CD14-positive monocyte (primary cell): Measurements from ENCODE around the gene DIAPH2. TPM values are rescaled to one million over a fixed set of nuclear protein-coding genes. Genes with fewer than 3 reads are reported as not detected.

ENCODE experiments used
- DNase-seq, 3 donors: peaks; one replicate each; pipeline ENCODE4 v3.0.0-alpha.2; 2011 to 2022
- H2AFZ ChIP-seq: 2 replicates; pipeline ENCODE4 v1.6.0; 2012; ENCODE audit warnings: mild to moderate bottlenecking, low read depth, low read length, inconsistent platforms; ENCODE audit not compliant: insufficient read depth, poor library complexity, severe bottlenecking
- H3K27ac ChIP-seq, 2 donors: 1 replicate in 1 of 2; 2 replicates in 1 of 2; pipeline ENCODE4 v1.5.1; 2012 to 2013; ENCODE audit warnings: low read length in 2 of 2, control low read depth in 1 of 2, inconsistent platforms in 1 of 2, low read depth in 1 of 2, mild to moderate bottlenecking in 1 of 2
- H3K27me3 ChIP-seq, 2 donors: one replicate each; pipeline versions ENCODE4 v1.6.0 to v1.6.1; 2011 to 2013; ENCODE audit warnings: low read length in 2 of 2; ENCODE audit not compliant: control insufficient read depth in 2 of 2, insufficient read depth in 2 of 2
- H3K36me3 ChIP-seq, 2 donors: replicated peaks in 1 of 2; 1 replicate in 1 of 2; 2 replicates in 1 of 2; pipeline versions ENCODE4 v1.5.1 to v1.6.1; 2012 to 2013; ENCODE audit warnings: low read length in 2 of 2, control low read depth in 1 of 2, inconsistent platforms in 1 of 2, mild to moderate bottlenecking in 1 of 2; ENCODE audit not compliant: insufficient read depth in 2 of 2, control insufficient read depth in 1 of 2
- H3K4me1 ChIP-seq, 2 donors: 1 replicate in 1 of 2; 2 replicates in 1 of 2; pipeline versions ENCODE4 v1.5.1 to v1.6.1; 2012 to 2013; ENCODE audit warnings: low read length in 2 of 2, control low read depth in 1 of 2, inconsistent platforms in 1 of 2, mild to moderate bottlenecking in 1 of 2, moderate library complexity in 1 of 2; ENCODE audit not compliant: insufficient read depth in 2 of 2, control insufficient read depth in 1 of 2
- H3K4me2 ChIP-seq: replicated peaks from 2 replicates; pipeline ENCODE3; 2012; ENCODE audit warnings: low read length, moderate library complexity, mild to moderate bottlenecking; ENCODE audit not compliant: poor library complexity, severe bottlenecking; ENCODE audit errors: extremely low read depth
- H3K4me3 ChIP-seq, 3 experiments: fragments of 200-600 bp in 1 of 3; sonication (generic) in 1 of 3; replicated peaks in 1 of 3; 1 replicate in 2 of 3; 2 replicates in 1 of 3; pipeline ENCODE4 v1.5.1; 2011 to 2013; ENCODE audit warnings: low read length in 3 of 3, mild to moderate bottlenecking in 3 of 3, control low read depth in 2 of 3, low read depth in 2 of 3, inconsistent platforms in 1 of 3, moderate library complexity in 1 of 3
- H3K79me2 ChIP-seq: 2 replicates; pipeline ENCODE4 v1.6.0; 2012; ENCODE audit warnings: mild to moderate bottlenecking, control low read depth, inconsistent platforms, low read length, moderate library complexity; ENCODE audit not compliant: insufficient read depth
- H3K9ac ChIP-seq: 2 replicates; pipeline ENCODE4 v1.6.0; 2017; ENCODE audit warnings: low read length, mild to moderate bottlenecking; ENCODE audit not compliant: insufficient read depth, poor library complexity, severe bottlenecking
- H3K9me3 ChIP-seq, 2 donors: replicated peaks in 1 of 2; 1 replicate in 1 of 2; 2 replicates in 1 of 2; pipeline versions ENCODE4 v1.5.1 to v1.6.1; 2012 to 2013; ENCODE audit warnings: low read length in 2 of 2, control low read depth in 1 of 2; ENCODE audit not compliant: control insufficient read depth in 1 of 2, insufficient read depth in 1 of 2
- H4K20me1 ChIP-seq: 2 replicates; pipeline ENCODE4 v1.6.0; 2012; ENCODE audit warnings: mild to moderate bottlenecking, low read length, control low read depth, moderate library complexity; ENCODE audit not compliant: insufficient read depth
- H3K27ac Mint-ChIP-seq, 7 donors: one replicate each; pipeline ENCODE4 v1.8.0; 2020; ENCODE audit warnings: mild to moderate bottlenecking in 7 of 7, mixed read lengths in 7 of 7, moderate library complexity in 6 of 7, inconsistent platforms in 2 of 7
- H3K27me3 Mint-ChIP-seq, 3 donors: one replicate each; pipeline ENCODE4 v1.8.0; 2021 to 2022; ENCODE audit warnings: low read depth in 3 of 3, mild to moderate bottlenecking in 3 of 3, mixed read lengths in 3 of 3, moderate library complexity in 3 of 3, inconsistent platforms in 1 of 3
- H3K36me3 Mint-ChIP-seq, 2 donors: one replicate each; pipeline ENCODE4 v1.8.0; 2020; ENCODE audit warnings: mixed read lengths in 2 of 2, inconsistent platforms in 1 of 2, mild to moderate bottlenecking in 1 of 2
- H3K4me1 Mint-ChIP-seq: one replicate; pipeline ENCODE4 v1.8.0; 2020; ENCODE audit warnings: mild to moderate bottlenecking, mixed read lengths
- H3K4me3 Mint-ChIP-seq, 2 donors: one replicate each; pipeline ENCODE4 v1.8.0; 2020; ENCODE audit warnings: mild to moderate bottlenecking in 2 of 2, mixed read lengths in 2 of 2, moderate library complexity in 1 of 2
- H3K9me3 Mint-ChIP-seq, 7 donors: one replicate each; pipeline ENCODE4 v1.8.0; 2020 to 2022; ENCODE audit warnings: mixed read lengths in 7 of 7, mild to moderate bottlenecking in 6 of 7, moderate library complexity in 6 of 7, inconsistent platforms in 2 of 7
- CTCF ChIP-seq: fragments of 200-600 bp; IDR thresholded peaks from one replicate; pipeline ENCODE4 v1.8.0; 2022; ENCODE audit warnings: antibody characterized with exemption, mild to moderate bottlenecking
- WGBS: methylation state at CpG from one replicate; pipeline ENCODE4 v1.1.5; 2013; ENCODE audit warnings: missing lambda C conversion rate; ENCODE audit not compliant: insufficient coverage; 5-methylcytosine and 5-hydroxymethylcytosine counted together
- intact Hi-C, 2 donors: fragments of 100-400 bp; cut with micrococcal nuclease; formaldehyde crosslinking; loops; one replicate each; pipeline versions ENCODE4 v1.15.0 to v1.15.1; 2023
- polyA plus RNA-seq, 3 donors: library from polyadenylated mRNA; depleted of rRNA in 1 of 3; unstranded in 2 of 3; stranded (reverse) in 1 of 3; fragments of 300-500 nt in 2 of 3; fragments of >200 nt in 1 of 3; fragmentation: Illumina TruSeq in 2 of 3; gene quantifications; 1 replicate in 2 of 3; 2 replicates in 1 of 3; pipeline ENCODE4 v1.2.3, GENCODE V29; 2012 to 2021

DIAPH2 gene
- polyA plus RNA-seq, 3 donors = 9.5 to 20.5 (median 11.4) TPM

GRCh38 chrX:97498093-97498492 lies 813.5 kb downstream of the DIAPH2 start:
- H3K27ac Mint-ChIP-seq = no peak overlapping the region
- H3K9me3 ChIP-seq = no peaks in the 10 kb centered on the region
- peaks cover 0 to 3% of the 10 kb centered on the region in 2 donors for H3K36me3 Mint-ChIP-seq
- TF ChIP-seq CTCF = no peak
- no peaks in the 10 kb centered on the region for H3K9me3 Mint-ChIP-seq
- H3K36me3 ChIP-seq = no peaks in the 10 kb centered on the region
- no peaks in the 10 kb centered on the region for H4K20me1 ChIP-seq
- no CpG with 5 or more reads among the region's 2 CpGs for WGBS
- H3K4me1 Mint-ChIP-seq = peaks cover 3% of the 10 kb centered on the region
- intact Hi-C loops = no loop called here
- H3K4me3 ChIP-seq = no peak overlapping the region
- no peak overlapping the region for H3K9ac ChIP-seq
- no peak overlapping the region for H3K4me2 ChIP-seq
- DNase-seq = no peak
- no peak overlapping the region for H3K4me3 Mint-ChIP-seq
- no peak overlapping the region for H2AFZ ChIP-seq
- no peaks in the 10 kb centered on the region for H3K27me3 ChIP-seq
- H3K27ac ChIP-seq = no peak overlapping the region
- no peaks in the 10 kb centered on the region for H3K4me1 ChIP-seq
- no peaks in the 10 kb centered on the region for H3K79me2 ChIP-seq
- H3K27me3 Mint-ChIP-seq = peaks cover 0 to 2% (median 0%) of the 10 kb centered on the region in 3 donors

- no peak overlapping the region for H2AFZ ChIP-seq
- H3K4me1 Mint-ChIP-seq = peaks cover 2% of the 10 kb centered on the region
- intact Hi-C loops = no loop called here
- H3K9me3 ChIP-seq = no peaks in the 10 kb centered on the region
- H3K4me3 ChIP-seq = no peak overlapping the region
- H3K27ac Mint-ChIP-seq = no peak overlapping the region
- H3K27me3 ChIP-seq = no peaks in the 10 kb centered on the region
- H3K36me3 Mint-ChIP-seq = peaks cover 0 to 2% of the 10 kb centered on the region in 2 donors
- H3K4me3 Mint-ChIP-seq = no peak overlapping the region
- H3K27me3 Mint-ChIP-seq = no peaks in the 10 kb centered on the region
- H4K20me1 ChIP-seq = no peaks in the 10 kb centered on the region
- no peaks in the 10 kb centered on the region for H3K36me3 ChIP-seq
- no peak overlapping the region for H3K27ac ChIP-seq
- no peak overlapping the region for H3K9ac ChIP-seq
- H3K9me3 Mint-ChIP-seq = no peaks in the 10 kb centered on the region
- no peak for TF ChIP-seq CTCF
- no peaks in the 10 kb centered on the region for H3K79me2 ChIP-seq
- no peaks in the 10 kb centered on the region for H3K4me1 ChIP-seq
- no peak overlapping the region for H3K4me2 ChIP-seq
- no peak for DNase-seq
These were observed 819.8 kb downstream of the DIAPH2 start for GRCh38 chrX:97504431-97504830.
